Fibroblast of skin of abdomen (primary cell): ENCODE results near the gene PINK1. TPM values are rescaled to one million over a fixed set of nuclear protein-coding genes. Genes with fewer than 3 reads are reported as not detected.
"Not testable (repeated sequence)": the region's sequence is repeated elsewhere in the genome, so short reads cannot be mapped to it uniquely, and the experiment has no call there.

Experiments used
- DNase-seq: peaks from one replicate; pipeline ENCODE4 v3.0.0-alpha.2; 2013
- polyA plus RNA-seq, 2 experiments: library from polyadenylated mRNA; unstranded; fragments of 120-200 nt; gene quantifications; one replicate each; pipeline ENCODE4 v1.2.1, GENCODE V29; 2013; ENCODE audit not compliant: insufficient read length in 2 of 2

The PINK1 gene
- polyA plus RNA-seq (2013, experiment 1 of 2; ENCODE audit: insufficient read length), result 41.8 TPM
- polyA plus RNA-seq (2013, experiment 2 of 2; ENCODE audit: insufficient read length), result 44.5 TPM

GRCh38 chr1:20633190-20634064, at the start of gene PINK1:
Gene PINK1 (plus strand): TSS chr1:20633458. CDS start chr1:20633549, 91 bp downstream.
- DNase-seq, result peak; percentile 58

- DNase-seq, result peak; percentile 30
These were observed 48.4 kb upstream of the PINK1 start for GRCh38 chr1:20584890-20585289.

DNA sequence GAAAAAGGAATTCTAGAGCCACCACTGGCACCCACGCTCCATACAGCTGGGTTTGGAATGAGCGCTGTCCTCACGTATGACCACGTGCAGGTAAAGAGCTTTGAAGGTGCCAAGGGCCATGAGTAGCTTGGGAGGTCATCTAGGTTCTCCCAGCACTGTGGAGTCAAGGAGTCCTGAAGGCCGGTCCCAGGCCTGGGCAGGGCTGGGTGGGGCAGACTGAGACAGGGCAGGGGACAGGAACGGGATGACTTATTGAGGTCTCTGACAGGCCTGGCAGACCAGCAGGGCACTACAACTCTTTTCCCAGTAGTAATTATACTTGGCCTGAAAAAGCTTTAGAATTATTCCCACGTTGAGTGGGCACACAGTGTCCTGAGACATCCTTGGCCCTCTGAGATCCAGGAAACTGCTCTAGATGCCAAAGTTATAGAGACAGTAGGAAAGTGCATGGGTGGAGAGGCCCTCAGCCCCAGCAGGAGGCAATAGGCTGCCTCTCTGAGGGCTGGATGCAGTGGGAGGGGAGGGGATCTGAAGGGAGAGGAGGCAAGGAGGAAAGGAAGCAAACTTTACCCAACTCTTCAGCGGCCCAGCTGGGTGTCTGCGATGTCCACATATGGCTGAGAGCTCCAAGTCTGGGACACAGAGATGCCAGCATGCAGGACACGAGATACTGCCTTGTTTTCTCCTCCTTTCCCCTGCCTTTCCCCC, 46.2 kb upstream of the PINK1 start:
- DNase-seq, result no peak

DNA sequence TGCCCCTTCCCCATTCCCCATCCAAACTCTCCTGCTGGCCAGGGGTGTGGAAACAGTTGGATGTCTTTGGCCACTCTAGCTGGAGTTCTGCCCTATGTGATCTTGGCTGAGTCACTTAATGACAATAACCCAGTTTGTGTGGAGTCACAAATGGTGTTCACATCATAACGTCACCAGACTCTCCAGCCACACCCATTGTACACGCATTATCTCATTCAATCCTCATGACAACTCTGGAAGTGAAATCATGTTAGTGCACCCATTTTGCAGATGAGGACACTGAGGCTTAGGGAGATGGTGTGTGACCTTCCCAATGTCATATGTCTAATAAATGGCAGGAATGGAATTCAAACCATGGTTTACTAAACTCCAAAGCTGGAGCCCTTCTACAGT, 45.6 kb upstream of the PINK1 start:
- no peak for DNase-seq

DNA sequence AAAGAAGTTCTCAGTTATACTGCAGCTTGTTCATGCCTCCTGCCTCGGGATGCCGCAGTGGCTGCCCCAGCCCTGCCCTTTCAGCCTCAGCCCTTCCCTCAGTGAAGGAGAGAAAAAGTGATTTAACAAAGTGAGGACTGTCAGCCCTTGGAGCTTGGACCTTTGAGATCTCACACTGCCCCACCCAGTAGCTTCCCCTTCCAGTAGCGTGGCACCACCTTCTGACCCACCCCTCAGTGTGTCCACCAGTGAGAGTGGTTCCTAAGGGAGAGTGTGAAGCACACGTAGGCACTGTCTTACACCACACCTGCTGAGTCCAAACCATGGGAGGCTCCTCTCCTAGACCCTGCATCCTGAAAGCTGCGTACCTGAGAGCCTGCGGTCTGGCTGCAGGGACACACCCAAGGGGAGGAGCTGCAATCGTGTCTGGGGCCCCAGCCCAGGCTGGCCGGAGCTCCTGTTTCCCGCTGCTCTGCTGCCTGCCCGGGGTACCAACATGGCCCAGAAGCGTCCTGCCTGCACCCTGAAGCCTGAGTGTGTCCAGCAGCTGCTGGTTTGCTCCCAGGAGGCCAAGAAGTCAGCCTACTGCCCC, 44.5 kb upstream of the PINK1 start, which contains the start of gene CDA:
TSS of gene CDA (plus strand) at position 464 of the 592 bp plus-strand sequence. CDS start at position 497, 33 bp downstream.
- DNase-seq, result no peak

DNA sequence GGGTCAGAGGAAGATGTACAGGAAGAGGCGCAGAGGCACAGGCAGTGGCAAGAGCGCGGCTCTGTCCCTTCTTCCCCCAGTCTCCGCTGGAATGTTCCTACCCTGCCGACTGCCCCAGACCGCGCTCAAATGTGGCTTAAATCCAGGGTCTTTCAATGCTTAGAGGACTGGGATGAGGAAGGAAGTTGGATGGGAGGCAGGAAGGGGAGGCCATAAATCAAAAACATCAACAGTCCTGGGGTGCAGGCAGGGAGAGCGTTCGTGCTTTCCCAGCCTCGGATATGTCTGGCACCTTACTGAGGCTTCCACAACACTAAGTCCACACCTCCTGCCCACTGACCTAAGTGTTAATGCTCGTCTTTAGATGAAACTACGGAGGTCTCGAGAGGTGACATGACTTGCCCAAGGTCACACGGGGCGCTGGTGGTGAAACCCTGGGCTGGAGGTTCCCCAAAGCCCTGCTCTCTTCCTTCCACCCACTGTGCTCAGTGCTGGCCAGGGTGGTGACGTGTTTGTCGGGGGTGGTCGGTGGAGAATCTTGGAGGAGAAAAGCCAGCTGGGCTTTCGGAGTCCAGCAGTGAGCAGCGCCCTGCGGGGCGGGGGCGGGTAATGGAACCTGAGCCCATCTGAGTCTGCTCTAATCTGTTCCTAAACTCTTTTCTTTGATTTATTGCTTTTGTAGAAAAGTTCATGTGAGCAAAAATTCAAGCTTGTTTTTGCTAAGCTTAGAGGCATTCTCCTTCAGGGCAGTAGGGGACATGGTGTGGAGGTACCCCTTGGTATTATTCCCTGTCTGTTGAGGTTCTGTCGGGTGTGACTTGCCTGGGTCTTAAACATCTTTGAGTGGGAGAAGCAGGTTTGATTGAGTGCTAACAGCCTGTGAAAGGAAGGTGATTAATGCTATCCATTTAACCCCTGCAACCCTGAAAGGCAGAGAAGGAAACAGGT, 43.7 kb upstream of the PINK1 start:
- DNase-seq, result peak; percentile 83

- DNase-seq, result peak; percentile 52
These were observed 42.9 kb upstream of the PINK1 start for GRCh38 chr1:20590306-20590777.

- DNase-seq, result no peak
These were observed 39.5 kb upstream of the PINK1 start for GRCh38 chr1:20593756-20594155.

GRCh38 chr1:20594746-20595145, 38.5 kb upstream of the PINK1 start:
- DNase-seq, result no peak

GRCh38 chr1:20596106-20596505, 37.2 kb upstream of the PINK1 start:
- DNase-seq, result no peak

DNA sequence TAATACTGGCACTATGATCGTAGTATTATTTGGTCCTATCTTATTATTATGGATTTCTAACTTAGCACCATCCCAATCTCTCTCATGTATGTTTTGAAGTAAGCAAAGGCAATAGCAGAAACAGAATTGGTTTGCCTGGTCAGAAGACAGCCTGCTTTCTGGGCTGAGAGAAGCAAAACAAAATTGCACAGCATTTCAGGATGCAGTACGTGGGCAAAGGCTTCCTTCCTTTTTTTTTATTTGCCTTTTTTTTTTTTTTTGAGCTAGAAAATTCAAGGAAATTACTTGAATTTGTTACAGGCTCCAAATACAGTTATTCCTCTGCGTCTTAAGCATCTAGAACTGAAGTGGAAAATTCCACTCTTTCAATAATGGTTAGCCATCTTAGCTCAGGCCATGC, 35.6 kb upstream of the PINK1 start:
- no peak for DNase-seq

GRCh38 chr1:20600156-20600555, 33.1 kb upstream of the PINK1 start:
- DNase-seq, result no peak

DNA sequence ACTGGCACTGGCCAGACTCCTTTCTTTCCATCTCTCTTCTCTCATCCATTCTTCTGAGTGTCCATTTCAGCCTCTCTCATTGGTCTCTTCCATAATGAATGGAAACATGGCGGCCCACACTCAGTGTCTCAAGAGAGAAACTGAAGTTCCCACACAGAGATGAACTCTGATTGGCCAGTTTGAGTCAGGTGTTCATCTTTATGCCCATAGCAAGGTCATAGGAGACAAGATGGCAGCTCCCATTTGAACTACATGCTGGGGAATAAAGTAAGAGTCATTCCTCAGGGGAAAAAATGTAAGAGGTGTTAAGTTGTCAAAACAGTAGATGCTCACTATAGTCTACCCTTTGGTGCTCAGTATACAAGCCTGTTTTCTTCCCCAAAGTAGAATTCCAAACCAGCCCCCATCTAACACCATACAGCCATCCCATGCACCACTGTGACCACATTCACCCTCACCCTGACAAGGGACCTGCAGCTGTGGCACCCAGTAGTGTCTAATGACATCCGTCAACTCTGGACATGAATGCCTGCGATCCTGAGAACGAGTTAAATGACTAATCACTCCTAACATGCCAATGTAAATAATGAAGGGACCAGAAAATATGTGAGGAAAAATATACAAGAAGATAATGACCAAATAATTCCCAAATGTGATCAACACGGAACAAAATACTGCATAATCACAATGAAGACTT, 32.0 kb upstream of the PINK1 start:
- DNase-seq, result no peak

- DNase-seq, result no peak
These were observed 30.3 kb upstream of the PINK1 start for GRCh38 chr1:20602851-20603450.

- DNase-seq, result peak; percentile 94
These were observed 29.5 kb upstream of the PINK1 start for GRCh38 chr1:20603504-20604464.

- no peak for DNase-seq
These were observed 28.6 kb upstream of the PINK1 start for GRCh38 chr1:20604678-20605077.

DNA sequence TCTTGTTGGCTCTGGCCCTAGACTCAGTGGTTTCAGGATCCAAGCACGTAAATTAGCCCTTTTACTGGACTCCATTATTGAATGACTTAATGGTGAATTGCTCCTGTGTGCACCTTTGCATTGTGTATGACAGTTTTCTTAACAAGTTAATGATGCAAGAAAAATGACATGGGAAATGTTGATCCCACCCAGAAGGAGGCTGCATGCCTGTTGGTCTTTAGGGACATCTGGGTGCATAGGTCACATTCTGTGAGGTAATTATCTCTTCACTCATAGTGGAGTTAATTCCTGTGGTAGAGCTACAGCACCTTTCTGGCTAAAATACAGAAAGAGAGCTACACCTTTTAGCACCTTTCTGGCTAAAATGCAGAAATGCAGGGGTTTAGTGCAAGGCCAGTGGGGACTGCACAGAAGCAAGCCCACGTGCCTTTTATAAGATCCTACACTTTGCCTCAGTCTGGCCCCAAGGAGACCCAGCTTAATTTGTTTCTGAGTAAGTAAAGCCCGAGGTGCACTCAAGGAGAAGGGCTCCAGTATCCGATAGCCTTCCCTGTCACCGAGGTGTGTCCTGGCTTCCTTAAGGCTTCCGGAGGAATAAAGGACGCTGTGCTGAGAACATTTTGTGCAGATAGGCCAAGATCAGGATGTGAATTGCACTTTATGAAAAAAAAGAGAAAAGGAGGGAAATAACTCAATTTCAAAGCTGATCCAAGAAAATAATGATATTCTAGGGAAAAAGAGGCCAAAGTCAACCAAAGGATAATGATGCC, 26.3 kb upstream of the PINK1 start:
- DNase-seq, result not testable (repeated sequence)

DNA sequence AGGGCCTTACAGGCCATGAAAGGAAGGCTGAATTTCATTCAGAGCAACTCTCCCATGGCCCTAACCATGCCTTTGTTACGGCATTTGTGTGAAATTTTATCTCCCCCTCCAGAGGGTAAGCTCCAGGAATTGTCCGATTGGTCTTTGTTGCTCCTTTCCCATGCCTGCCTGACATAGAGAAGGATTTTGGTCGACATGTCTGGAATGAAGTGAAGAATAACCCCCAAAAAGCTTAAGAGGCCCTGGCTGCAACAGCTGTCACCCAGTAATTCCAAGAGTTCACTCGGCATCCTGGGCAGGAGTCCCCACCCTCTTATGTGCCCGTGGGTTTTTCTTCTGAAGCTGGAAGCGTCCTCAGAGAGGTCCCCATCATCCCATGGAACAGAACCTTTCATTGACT, 23.7 kb upstream of the PINK1 start:
- DNase-seq, result no peak

GRCh38 chr1:20610970-20611369, 22.3 kb upstream of the PINK1 start:
- no peak for DNase-seq
